ENCODE measurements around the gene ATAD3C. TPM values are rescaled to one million over a fixed set of nuclear protein-coding genes. Genes with fewer than 3 reads are reported as not detected.
"Not testable (repeated sequence)": the region's sequence is repeated elsewhere in the genome, so short reads cannot be mapped to it uniquely, and the experiment has no call there.

ATAD3C gene
- 0.26 and 0.77 TPM in 2 replicates for total RNA-seq

GRCh38 chr1:1449099-1449739 is at the start of gene ATAD3C:
ATAD3C (plus strand) TSS chr1:1449689; CDS start chr1:1450684, 995 bp downstream.
- no peak for FAIRE-seq
- DNase-seq (ENCODE audit: low read depth), result no peak
- no peak for TF ChIP-seq CTCF (IDR thresholded peaks at IDR 0.05; ENCODE audit: insufficient read depth, low read length, severe bottlenecking)
- Histone ChIP-seq H3K27me3 (ENCODE audit: control insufficient read depth, insufficient read depth, low read length) (no peaks in the 10 kb centered on the region), H3K36me3 (ENCODE audit: control insufficient read depth, insufficient read depth, low read length) (no peaks in the 10 kb centered on the region), H3K4me3 (ENCODE audit: low read depth, low read length) (no peak within 1 kb of the TSS)

DNA sequence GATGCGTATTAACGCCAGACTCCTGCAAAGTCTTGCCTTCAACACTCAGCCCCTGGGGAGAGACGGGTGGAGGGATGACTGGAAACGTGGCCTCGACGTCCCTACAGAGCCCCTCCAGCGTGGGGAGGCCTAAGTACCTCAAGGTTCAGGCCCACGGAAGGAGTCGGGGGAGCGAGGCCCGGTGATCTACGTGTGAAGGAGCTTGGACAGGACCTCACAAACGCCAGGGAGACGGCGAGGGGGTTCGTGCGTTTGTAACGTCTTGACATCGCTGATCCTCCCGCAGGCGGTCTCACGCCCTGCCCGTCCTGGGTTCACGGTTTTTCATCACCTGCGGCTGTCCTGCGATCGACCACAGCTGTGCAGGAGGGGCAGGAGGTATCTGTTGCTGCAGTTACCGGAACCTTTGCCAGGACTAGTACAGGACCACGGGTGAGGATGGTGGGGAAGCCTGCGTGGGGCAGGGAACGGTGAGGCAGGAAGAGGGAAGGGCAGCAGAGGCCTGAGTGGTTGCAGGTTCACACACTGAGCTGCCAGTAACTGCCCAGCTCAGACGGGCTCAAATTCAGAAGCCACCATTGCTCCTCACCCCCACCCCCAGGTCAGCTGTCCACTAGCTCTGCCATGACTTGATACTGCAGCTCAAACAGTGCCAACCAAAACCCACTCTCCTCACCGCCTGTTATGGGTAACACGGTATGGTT is 49.5 kb upstream of the ATAD3C start:
- Histone ChIP-seq H3K27me3 (ENCODE audit: control insufficient read depth, insufficient read depth, low read length) (no peaks in the 10 kb centered on the region), H3K36me3 (ENCODE audit: control insufficient read depth, insufficient read depth, low read length) (peaks cover 33% of the 10 kb centered on the region), H3K4me3 (ENCODE audit: low read depth, low read length) (peak overlapping the region; percentile 92)
- FAIRE-seq (no peak), DNase-seq (ENCODE audit: low read depth) (no peak)
- TF ChIP-seq CTCF (IDR thresholded peaks at IDR 0.05; ENCODE audit: insufficient read depth, low read length, severe bottlenecking), result no peak

DNA sequence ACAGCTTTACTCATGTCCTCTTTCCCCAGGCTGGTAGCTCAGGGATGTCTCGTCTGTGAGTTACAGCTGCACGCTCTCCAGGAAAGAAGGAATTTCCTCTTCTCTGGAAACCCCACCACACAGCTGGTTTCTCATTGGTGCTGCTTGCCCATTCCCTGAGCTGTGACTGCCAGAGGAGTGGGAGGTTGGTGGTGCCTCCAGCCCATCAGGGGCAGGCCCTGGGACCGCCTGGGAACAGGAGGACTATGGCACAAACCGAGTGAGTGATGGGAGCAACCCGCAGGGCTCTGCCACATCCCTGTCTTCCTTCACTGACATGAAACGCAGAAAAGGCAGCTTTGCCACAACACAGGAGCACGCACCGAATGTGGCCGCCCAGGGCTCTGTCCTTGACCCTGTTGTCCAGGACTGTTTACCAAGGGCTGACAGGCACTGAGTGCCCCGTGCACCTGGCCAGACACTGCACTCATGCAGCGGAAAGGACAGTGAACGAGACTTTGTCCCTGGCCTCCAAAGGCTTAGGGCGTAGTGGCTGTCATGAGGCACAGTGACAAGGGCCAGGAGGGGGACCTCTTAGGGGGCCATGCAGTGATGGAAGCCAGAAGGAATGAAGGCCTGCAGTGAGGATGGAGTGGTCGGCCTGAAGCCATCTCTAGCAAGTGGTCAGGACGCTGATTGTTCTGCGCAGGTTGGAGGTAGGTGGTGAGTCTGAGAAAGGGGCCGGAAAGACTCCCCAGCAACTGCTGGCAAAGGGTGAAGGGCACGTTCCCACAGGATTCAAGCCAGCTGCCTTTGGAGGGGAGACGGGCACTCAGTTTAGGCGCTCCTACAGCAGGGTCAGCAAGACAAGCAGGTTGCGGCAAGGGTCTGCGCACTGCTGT is 48.7 kb upstream of the ATAD3C start:
- peaks cover 34% of the 10 kb centered on the region for H3K36me3 ChIP-seq (ENCODE audit: control insufficient read depth, insufficient read depth, low read length)
- TF ChIP-seq CTCF (IDR thresholded peaks at IDR 0.05; ENCODE audit: insufficient read depth, low read length, severe bottlenecking), result no peak
- FAIRE-seq, result no peak
- no peaks in the 10 kb centered on the region for H3K27me3 ChIP-seq (ENCODE audit: control insufficient read depth, insufficient read depth, low read length)
- no peak for DNase-seq (ENCODE audit: low read depth)
- H3K4me3 ChIP-seq (ENCODE audit: low read depth, low read length), result peak overlapping the region; percentile 92

- DNase-seq (ENCODE audit: low read depth) (no peak), FAIRE-seq (no peak)
- Histone ChIP-seq H3K27me3 (ENCODE audit: control insufficient read depth, insufficient read depth, low read length) (no peaks in the 10 kb centered on the region), H3K36me3 (ENCODE audit: control insufficient read depth, insufficient read depth, low read length) (peaks cover 34% of the 10 kb centered on the region), H3K4me3 (ENCODE audit: low read depth, low read length) (no peak overlapping the region)
- no peak for TF ChIP-seq CTCF (IDR thresholded peaks at IDR 0.05; ENCODE audit: insufficient read depth, low read length, severe bottlenecking)
Observed at GRCh38 chr1:1401457-1402010, 48.0 kb upstream of the ATAD3C start.

- peaks cover 30% of the 10 kb centered on the region for H3K36me3 ChIP-seq (ENCODE audit: control insufficient read depth, insufficient read depth, low read length)
- H3K4me3 ChIP-seq (ENCODE audit: low read depth, low read length), result no peak overlapping the region
- no peaks in the 10 kb centered on the region for H3K27me3 ChIP-seq (ENCODE audit: control insufficient read depth, insufficient read depth, low read length)
- DNase-seq (ENCODE audit: low read depth), result peak; percentile 81
- peak; percentile 75 for TF ChIP-seq CTCF (IDR thresholded peaks at IDR 0.05; ENCODE audit: insufficient read depth, low read length, severe bottlenecking)
- FAIRE-seq, result peak; percentile 23
Observed at GRCh38 chr1:1402072-1402900, 47.2 kb upstream of the ATAD3C start.

DNA sequence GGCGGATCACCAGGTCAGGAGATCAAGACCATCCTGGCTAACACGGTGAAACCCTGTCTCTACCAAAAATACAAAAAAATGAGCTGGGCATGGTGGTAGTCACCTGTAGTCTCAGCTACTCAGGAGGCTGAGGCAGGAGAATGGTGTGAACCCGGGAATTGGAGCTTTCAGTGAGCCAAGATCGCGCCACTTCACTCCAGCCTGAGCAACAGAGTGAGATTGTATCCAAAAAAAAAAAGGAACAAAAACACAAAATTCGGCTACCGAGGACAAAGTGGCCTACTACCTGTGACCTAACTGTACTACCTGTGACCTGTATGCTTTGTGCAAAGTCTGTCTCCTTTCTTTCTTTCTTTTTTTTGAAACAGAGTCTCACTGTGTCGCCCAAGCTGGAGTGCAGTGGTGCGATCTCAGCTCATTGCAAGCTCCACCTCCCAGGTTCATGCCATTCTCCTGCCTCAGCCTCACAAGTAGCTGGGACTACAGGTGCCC is 46.5 kb upstream of the ATAD3C start:
- not testable (repeated sequence) for FAIRE-seq; H3K4me3 ChIP-seq (ENCODE audit: low read depth, low read length); DNase-seq (ENCODE audit: low read depth); H3K27me3 ChIP-seq (ENCODE audit: control insufficient read depth, insufficient read depth, low read length)
- peaks cover 28% of the 10 kb centered on the region for H3K36me3 ChIP-seq (ENCODE audit: control insufficient read depth, insufficient read depth, low read length)

Measured in bronchial epithelial cell (primary cell).